ENCODE data around the gene SLC2A8. TPM values are rescaled to one million over a fixed set of nuclear protein-coding genes. Genes with fewer than 3 reads are reported as not detected.

SLC2A8 gene
- total and polyA plus RNA-seq, 3 donors from 2014 or later = 62.7 to 128 (median 68.6) TPM

DNA sequence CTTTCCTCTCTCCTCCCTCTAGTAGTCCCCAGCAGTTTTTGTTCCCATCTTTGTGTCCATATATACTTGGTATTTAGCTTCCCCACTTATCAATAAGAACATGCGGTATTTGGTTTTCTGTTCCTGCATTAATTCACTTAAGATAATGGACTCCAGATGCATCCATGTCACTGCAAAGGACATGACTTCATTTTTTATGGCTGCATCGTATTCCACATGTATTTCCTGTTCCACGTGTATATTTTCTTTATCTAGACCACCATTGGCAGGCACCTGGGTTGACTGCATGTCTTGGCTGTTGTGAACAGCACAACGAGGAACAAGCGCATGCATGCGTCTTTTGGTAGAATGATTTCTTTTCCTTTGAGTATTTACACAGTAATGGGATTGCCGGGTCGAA is 33.4 kb downstream of the SLC2A8 start:
- H3K36me3 ChIP-seq (ENCODE audit: low read depth, missing control alignments) = no peaks in the 10 kb centered on the region
- intact Hi-C loops (cut with DNase I; ENCODE audit: low total_unique reads) = no loop called here

DNA sequence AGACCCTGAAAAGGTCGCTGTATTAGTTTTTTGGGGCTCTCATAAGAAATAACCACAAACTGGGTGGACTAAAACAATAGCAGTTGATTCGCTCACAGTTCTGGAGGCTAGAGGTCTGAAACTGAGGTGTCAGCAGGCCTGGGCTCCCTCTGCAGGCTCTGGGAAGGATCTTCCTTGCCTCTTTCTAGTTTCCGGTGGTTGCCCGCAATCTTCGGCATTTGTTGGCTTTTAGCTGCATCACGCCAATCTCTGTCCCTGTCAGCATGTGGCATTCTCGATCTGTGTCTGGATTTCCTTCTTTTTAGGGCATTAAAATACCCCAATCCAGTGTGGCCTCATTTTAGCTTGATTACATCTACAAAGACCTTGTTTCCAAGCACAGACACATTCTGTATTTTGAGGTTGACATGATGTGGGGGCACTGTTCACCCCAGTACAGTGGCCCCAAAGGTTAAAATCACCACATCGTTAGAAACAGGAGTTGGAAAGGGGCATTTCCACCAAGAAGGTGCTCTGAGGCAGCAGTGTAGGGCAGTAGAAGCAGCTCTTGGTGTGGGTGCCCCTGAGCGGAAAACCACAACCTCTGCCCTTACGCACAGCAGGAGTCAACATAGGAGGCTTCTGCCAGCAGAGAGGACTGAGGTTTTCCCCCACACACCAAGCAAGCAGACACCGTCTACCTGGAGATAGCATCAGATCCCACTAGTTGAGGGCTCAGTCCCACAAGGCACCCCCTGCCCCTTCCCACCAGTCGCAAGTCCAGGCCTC is 40.7 kb downstream of the SLC2A8 start:
- H3K36me3 ChIP-seq (ENCODE audit: low read depth, missing control alignments) = no peaks in the 10 kb centered on the region
- WGBS, 2 donors = 90% methylated on average over 12 of the region's 12 CpGs
- DNase-seq = no peak
- H3K4me1 ChIP-seq = no peaks in the 10 kb centered on the region
- no peaks in the 10 kb centered on the region for H3K27me3 ChIP-seq
- no peaks in the 10 kb centered on the region for H3K9me3 ChIP-seq
- intact Hi-C loops (cut with DNase I; ENCODE audit: low total_unique reads) = no loop called here
- no peak overlapping the region for H3K4me3 ChIP-seq
- TF ChIP-seq, protein P1, sequence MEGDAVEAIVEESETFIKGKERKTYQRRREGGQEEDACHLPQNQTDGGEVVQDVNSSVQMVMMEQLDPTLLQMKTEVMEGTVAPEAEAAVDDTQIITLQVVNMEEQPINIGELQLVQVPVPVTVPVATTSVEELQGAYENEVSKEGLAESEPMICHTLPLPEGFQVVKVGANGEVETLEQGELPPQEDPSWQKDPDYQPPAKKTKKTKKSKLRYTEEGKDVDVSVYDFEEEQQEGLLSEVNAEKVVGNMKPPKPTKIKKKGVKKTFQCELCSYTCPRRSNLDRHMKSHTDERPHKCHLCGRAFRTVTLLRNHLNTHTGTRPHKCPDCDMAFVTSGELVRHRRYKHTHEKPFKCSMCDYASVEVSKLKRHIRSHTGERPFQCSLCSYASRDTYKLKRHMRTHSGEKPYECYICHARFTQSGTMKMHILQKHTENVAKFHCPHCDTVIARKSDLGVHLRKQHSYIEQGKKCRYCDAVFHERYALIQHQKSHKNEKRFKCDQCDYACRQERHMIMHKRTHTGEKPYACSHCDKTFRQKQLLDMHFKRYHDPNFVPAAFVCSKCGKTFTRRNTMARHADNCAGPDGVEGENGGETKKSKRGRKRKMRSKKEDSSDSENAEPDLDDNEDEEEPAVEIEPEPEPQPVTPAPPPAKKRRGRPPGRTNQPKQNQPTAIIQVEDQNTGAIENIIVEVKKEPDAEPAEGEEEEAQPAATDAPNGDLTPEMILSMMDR (IDR thresholded peaks at IDR 0.05) = no peak
- no peak for TF ChIP-seq POLR2A (IDR thresholded peaks at IDR 0.05)
- H3K27ac ChIP-seq = no peak overlapping the region

More for the DNA sequence above, 33.4 kb downstream of the SLC2A8 start:
- no peak overlapping the region for H3K4me3 ChIP-seq
- whole genome bisulfite sequencing, 2 donors = 93% methylated on average over 8 of the region's 8 CpGs
- no peak for DNase-seq
- H3K9me3 ChIP-seq = no peaks in the 10 kb centered on the region
- H3K27me3 ChIP-seq = no peaks in the 10 kb centered on the region
- no peak overlapping the region for H3K27ac ChIP-seq
- peaks cover 5% of the 10 kb centered on the region for H3K4me1 ChIP-seq
- TF ChIP-seq POLR2A (IDR thresholded peaks at IDR 0.05) = no peak
- TF ChIP-seq, protein P1 (IDR thresholded peaks at IDR 0.05) = no peak

DNA sequence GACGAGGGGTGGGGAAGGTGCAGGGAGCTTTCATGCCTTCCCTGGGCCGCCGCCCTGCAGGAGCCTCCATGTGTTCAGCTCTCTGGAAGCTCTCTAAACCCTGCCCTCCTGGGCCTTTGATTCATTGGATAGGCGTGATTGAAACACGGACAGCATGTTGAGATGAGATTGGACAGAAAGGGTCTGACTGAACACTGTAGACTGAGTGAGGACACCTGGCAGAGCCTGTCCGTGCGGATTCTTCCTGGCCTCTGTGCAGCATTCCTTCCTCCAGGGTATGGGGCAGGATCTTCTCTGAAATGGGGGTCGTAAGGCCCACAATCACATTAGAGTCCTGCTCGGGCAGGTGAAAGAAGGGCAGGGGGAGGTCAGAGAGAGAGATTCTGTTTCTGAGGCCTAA is 41.4 kb downstream of the SLC2A8 start:
- H3K36me3 ChIP-seq (ENCODE audit: low read depth, missing control alignments) = no peaks in the 10 kb centered on the region

DNA sequence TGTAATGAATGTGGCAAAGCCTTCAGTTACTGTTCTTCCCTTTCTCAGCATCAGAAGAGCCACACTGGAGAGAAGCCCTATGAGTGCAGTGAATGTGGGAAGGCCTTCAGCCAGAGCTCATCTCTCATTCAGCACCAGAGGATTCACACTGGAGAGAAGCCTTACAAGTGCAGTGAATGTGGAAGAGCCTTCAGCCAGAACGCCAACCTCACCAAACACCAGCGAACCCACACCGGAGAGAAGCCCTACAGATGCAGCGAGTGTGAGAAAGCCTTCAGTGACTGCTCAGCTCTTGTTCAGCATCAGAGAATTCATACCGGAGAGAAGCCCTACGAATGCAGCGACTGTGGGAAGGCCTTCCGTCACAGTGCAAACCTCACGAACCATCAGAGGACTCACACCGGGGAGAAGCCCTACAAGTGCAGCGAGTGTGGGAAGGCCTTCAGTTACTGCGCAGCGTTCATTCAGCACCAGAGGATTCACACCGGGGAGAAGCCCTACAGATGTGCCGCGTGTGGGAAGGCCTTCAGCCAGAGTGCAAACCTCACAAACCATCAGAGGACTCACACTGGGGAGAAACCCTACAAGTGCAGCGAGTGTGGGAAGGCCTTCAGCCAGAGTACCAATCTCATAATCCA is 47.4 kb downstream of the SLC2A8 start:
- no peak for DNase-seq
- intact Hi-C loops (cut with DNase I; ENCODE audit: low total_unique reads) = no loop called here
- Histone ChIP-seq H3K9me3 (no peaks in the 10 kb centered on the region), H3K4me3 (no peak overlapping the region), H3K4me1 (peaks cover 2% of the 10 kb centered on the region), H3K36me3 (ENCODE audit: low read depth, missing control alignments) (no peaks in the 10 kb centered on the region), H3K27ac (no peak overlapping the region), H3K27me3 (no peaks in the 10 kb centered on the region)
- 88 to 92% methylated on average over 17 of the region's 17 CpGs for WGBS, 2 donors
- no peak for TF ChIP-seq POLR2A (IDR thresholded peaks at IDR 0.05)
- TF ChIP-seq, protein P1 (IDR thresholded peaks at IDR 0.05) = no peak

More for the DNA sequence above, 41.4 kb downstream of the SLC2A8 start:
- Histone ChIP-seq H3K9me3 (no peaks in the 10 kb centered on the region), H3K27ac (no peak overlapping the region), H3K27me3 (no peaks in the 10 kb centered on the region), H3K4me1 (no peaks in the 10 kb centered on the region), H3K4me3 (no peak overlapping the region)
- intact Hi-C loops (cut with DNase I; ENCODE audit: low total_unique reads) = no loop called here
- WGBS, 2 donors = 95 to 97% methylated on average over 8 to 9 of the region's 9 CpGs
- TF ChIP-seq, protein P1 (IDR thresholded peaks at IDR 0.05) = no peak
- no peak for TF ChIP-seq POLR2A (IDR thresholded peaks at IDR 0.05)
- no peak for DNase-seq
